HG02588 (cell line): ENCODE data around the gene HCN2.

ENCODE experiments used
- ATAC-seq: cut with Tn5 transposase; IDR thresholded peaks from one replicate; pipeline ENCODE4 v1.9.1; 2021; ENCODE audit warnings: mild to moderate bottlenecking, moderate library complexity; ENCODE audit not compliant: unreplicated experiment

Gene HCN2

GRCh38 chr19:650121-650520 lies 60.4 kb downstream of the HCN2 start:
- no peak for ATAC-seq

DNA sequence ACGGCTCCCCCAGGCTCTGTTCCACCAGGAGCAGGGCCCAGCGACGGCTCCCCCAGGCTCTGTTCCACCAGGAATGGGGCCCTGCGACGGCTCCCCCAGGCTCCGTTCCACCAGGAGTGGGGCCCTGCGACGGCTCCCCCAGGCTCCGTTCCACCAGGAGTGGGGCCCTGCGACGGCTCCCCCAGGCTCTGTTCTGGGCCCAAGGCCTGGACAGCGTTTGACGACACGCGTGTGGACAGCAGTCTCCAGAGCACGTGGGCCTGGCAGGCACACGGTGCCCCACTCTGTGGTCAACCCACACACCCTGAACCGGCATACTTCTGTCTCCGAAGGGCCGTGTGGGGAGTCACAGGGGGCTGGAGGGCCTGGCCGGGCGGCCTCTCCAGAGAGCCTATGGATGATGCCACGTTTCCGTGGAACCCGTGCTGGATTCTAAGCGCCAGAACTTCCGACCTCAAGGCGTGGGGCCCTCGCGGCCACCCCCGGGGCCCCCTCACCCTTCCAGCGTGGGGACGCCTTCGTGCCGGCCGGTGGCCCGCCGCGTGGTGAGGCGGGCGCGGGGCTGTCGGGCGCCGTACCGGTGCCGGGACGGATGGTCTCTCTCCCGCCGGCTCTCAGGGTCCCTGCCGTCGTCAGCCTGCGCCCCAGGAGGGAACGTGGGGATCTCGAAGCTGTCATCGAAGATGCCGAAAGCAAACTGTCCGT lies 61.6 kb downstream of the HCN2 start:
- no peak for ATAC-seq

DNA sequence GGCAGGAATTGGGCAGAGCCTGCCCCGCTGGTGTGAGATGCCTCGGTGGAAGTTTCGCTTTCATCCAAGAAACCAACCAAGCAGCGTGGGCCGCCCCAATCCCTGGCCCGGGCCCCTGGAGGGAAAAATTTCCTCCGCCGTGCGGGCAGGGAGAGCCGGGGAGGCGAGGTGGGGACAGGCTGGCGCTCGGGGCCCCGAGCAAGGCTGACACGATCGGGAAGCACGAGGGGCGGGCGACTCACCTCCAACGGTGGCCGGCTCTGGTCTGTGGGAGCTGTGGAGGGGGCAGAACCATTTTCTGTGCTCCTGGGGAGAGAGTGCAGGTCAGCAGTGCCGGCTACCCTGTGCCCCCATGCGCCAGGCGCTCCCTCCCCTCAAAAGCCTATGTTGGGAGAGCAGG lies 62.3 kb downstream of the HCN2 start:
- no peak for ATAC-seq

- no peak for ATAC-seq
Measured at GRCh38 chr19:652467-653389, 63.0 kb downstream of the HCN2 start.

DNA sequence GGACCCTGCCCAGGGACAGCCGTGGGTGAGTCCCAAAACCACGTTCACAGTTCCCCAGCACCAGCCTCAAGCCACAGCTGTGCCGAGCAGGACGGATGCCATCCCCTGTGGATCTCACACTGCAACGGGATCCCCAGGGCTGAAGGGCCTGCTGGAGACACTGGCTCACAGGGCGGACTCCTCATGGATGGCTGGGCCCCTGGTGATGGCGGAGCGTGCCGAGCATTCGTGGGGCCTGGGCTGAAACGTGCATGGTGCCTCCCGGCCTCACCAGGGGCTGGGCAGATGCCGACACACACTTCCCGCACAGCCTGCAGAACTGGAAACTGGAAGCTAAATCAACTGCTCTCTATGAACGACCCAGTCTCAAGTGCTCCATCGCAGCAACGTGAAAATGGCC lies 63.7 kb downstream of the HCN2 start:
- ATAC-seq: no peak

DNA sequence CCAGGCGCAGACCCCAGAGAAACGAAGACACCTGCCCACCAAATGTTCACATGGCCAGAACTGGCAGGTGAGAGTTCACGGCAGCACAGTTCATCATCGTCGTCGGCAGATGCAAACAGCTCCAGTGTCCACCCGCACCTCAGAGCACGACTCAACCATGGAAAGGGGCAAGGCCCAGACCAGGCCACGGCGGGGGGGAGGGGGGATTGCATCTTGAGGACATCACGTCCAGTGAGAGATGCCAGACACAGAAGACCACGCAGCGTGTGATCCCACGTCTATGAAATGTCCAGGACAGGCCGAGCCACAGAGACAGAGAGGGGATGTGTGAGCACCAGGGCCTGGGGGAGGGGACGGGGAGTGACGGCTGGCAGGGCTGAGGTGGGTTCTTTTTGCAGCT lies 66.0 kb downstream of the HCN2 start:
- ATAC-seq: no peak

- no peak for ATAC-seq
Measured at GRCh38 chr19:656751-657559, 67.3 kb downstream of the HCN2 start.

DNA sequence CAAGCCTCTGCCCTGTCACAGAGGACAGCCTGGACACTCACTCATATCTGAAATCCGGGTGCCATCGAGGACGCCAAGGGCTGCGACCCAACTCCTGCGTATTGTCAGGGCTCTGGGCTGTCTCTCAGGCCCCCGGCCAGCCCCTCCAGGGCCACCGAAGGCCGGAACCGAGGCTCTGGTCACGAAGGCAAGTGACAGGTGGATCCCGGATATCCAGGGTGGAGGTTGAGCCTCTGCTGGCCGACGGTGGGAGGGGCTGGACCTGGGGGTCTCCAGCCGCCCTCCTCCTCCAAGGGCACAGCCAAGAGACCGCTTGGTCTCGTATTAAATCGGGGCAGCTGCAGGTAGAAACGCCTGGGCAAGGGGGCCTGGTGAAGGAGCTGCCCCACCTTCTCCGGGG lies 67.9 kb downstream of the HCN2 start:
- ATAC-seq: no peak

DNA sequence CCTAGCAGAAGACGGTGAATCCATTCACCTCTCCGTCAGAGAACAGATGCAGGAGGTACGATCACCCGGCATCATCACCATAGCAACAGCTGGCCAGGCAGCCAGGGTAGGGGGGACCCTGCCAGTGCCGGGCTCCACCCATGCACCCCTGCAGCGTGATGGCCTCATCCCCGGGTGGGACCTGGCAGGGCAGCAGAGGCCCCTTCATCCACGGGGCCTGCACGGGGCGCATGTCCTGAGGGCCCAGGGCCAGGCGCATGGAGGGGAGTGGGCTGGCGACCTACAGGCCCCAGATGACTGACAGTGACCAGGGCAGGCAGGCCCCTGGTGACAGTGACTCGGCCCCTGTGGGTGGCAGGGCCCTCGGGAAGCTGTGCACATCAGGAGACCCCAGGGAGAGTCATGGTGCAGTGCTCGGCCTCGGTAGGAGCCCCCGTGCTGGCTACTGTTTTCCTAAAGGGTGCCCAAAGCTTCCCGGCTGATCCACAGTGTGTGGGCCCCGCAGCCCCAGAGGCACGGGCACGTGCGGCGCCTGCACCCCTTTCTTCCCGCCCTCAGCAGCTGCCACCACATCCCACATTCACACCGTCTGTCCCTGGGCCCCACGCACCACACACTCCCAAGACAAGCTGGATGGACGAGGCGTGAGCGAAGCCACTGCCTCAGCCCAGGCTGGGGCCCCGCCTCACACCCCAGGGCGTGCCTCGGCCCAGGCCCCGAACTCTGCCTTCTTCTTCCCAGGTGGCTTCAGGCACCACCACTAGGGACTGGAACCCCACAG lies 68.6 kb downstream of the HCN2 start:
- no peak for ATAC-seq

DNA sequence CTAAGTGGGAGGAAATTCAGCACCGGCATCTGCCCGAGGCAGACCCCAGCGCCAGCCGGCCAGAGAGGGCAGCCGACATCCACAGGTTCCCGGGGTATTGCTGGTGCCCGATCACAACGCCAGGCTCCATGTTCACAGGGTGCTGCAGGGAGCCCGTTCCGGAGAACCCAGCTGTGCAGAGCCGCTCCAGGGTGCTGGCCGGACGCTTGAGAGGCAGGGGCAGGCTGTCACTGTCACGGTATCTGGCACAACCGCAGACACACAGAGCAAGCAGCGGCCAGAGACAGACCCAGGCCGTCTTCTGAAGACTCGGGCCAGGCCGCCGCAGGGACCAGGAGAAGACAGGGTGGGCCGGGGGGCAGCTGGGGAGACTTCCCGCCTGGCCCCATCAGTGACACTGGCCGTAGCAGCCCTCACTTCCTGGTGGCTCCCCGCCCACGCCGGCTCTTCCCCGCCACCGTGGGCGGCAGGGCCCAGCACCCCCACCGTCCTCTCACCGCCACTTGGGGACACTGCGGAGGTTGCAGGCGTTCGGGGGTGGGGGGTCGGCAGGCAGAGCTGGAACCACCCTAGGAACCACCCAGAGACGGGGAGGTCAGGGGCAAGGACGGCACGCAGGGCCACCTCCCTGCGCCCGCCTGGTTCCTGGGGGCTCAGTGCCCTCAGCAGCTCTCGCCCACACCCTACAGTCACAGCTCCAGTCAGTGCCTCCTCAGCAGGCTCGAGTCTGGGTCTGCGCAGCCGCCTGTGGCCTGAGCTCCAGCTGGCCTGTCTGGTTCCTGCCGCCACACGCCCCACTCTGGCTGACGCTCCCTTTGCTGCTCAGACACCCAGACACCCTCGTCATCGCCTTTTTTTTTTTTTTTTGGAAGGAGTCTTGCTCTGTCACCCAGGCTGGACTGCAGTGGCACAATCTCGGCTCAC lies 69.5 kb downstream of the HCN2 start:
- no peak for ATAC-seq

DNA sequence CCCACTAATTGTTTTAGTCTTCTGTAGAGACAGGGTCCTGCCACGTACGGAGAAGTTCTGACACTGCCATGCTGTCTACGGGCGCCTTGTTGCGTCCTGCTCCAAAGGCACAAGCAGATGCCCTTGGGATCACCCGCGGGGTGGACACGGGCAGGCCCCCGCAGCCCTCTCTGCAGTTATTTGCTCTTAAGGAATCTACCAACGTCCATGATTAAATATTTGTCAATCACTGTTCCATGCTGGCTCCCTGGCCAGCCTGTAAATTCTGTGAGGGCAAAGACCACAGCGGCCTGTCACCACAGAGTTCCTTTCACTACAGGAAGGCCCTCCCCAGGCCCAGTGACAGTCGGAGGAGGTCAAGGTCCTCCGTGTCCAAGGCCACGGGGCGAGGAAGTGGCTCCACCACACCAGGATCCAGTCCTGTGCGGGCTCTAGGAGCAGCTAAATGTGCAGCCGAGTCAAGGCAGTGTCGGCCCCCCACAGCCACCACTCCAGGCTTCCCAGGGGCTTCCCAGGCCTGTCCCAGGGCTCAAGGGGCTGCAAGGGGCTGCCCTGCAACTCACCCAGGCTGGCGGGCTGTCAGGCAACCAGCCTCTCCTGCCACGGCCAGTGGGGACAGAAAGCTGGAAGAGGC lies 71.2 kb downstream of the HCN2 start:
- no peak for ATAC-seq

DNA sequence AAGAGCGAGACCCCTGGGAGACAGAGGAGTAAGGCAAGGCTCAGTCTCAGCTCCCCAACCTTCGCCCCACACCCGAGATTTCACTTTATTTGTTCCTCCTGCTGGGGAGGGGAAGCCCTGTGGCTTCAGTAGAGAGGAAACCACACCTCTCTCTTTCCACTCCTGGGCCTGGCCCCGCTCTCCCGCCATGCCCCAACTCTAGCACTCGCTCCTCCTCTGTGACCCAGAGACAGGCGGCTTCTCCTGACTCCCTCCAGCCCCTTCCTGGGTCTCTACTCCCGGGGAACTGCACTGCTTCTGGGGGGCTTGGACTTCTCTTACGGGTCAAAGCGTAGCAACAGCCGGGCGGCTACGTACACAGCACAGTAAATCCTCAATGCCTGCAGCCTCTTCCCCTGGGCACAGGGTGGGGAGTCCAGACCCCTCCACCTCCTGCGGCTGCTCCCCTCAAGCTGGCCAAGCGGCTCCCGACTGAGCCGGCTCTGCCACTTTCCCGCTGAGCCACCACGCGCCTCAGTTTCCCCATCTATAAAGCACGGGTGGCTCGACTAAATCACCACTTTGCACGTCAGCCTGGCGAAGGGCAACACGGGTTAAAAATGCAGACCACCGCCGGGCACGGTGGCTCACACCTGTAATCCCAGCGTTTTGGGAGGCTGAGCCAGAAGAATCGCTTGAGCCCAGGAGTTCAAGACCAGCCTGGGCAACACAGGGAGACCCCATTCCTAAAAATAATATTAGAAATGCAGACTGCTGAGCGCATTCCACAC lies 71.9 kb downstream of the HCN2 start:
- no peak for ATAC-seq

- ATAC-seq: no peak
Measured at GRCh38 chr19:662207-662961, 72.7 kb downstream of the HCN2 start.

DNA sequence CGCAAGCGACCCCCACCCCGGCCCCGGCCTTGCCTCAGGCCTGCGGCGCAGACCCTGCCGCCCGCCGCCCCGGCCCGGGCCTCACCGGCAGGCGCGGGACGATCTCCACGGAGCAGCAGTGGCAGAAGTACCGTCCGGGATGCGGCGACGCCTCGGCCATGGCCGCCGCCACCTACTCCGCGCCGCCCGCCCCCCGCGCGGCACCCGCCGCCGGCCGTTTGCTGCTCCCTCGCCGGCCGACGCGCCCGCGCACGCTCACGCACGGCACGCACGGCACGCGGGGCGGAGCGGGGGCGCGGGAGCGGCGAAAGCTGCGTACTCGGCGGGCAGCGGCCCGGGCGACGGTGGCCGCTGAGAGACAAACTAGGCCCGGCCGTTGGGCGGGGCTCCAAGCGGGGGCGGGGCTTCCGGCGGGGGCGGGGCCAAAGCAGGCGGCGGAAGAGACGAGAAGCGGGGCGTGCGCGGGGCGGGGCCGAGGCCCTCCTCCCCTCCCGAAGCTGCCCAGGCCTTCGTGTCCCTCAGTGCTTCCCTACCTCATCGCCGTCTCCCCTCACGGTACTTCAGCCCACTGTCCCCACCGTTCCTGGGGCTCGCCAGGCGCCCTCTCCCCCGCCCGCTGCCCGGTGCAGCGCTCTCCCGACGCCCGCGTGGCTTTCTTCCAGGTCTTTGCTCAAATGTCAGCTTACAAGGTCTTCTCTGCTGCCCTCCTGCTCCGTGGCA lies 73.4 kb downstream of the HCN2 start, which contains the start of gene RNF126:
RNF126 (minus strand) TSS at position 253 of the 720 bp plus-strand sequence; CDS start at position 160, 93 bp downstream.
- peak; percentile 47 for ATAC-seq

DNA sequence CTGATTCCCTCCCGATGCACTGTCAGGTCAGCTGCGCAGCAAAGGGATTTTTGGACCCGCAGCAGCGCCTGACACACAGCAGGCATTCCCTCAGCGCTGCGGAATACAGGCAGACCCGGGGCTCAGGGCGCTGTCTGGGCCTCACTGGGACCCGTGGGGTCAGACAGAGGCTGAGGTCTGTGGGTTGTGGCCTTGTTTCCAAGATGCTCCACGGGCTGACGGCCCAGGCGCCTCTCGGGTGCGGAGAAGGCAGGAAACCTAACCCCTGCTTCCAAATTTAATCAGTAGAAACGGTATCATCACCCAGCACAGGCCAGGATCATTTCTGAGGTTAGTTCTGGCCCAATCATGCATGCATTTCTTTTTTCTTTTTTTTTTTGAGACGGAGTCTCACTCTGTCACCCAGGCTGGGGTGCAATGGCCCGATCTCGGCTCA lies 74.0 kb downstream of the HCN2 start:
- ATAC-seq: no peak

- no peak for ATAC-seq
Measured at GRCh38 chr19:664913-665443, 75.3 kb downstream of the HCN2 start.
